Renal cortical epithelial cell (primary cell): ENCODE data around the gene TUSC2. TPM values are rescaled to one million over a fixed set of nuclear protein-coding genes. Genes with fewer than 3 reads are reported as not detected.

ENCODE experiments used
- DNase-seq: peaks from one replicate; pipeline ENCODE4 v3.0.0-alpha.2; 2011; ENCODE audit warnings: low read depth
- total RNA-seq: library from RNA; depleted of rRNA; stranded (reverse); fragments of >200 nt; gene quantifications from 2 replicates; pipeline ENCODE4 v1.2.3, GENCODE V29; 2014

TUSC2 gene
- total RNA-seq, 1 donor from 2014 or later, result 16.0 TPM

DNA sequence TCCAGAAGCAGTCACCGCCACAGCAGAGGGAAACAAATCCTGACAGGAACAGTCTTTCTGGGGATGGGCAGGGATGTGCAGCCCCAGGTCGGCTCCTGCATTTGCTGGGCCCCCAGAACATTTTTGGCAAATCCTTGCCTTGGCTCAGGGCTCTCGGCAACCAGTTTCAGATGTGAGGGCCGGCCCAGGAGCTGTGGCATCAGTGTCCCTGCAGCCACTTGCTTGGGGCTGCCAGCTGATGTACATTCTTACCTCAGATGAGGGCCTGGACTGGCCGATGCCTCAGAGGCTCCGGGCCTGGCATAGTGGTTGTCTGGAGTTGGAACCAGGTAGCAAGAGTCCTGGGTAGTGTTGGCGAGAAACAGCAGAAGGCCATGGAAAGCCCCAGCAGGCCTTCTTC lies 26.8 kb upstream of the TUSC2 start:
- no peak for DNase-seq

DNA sequence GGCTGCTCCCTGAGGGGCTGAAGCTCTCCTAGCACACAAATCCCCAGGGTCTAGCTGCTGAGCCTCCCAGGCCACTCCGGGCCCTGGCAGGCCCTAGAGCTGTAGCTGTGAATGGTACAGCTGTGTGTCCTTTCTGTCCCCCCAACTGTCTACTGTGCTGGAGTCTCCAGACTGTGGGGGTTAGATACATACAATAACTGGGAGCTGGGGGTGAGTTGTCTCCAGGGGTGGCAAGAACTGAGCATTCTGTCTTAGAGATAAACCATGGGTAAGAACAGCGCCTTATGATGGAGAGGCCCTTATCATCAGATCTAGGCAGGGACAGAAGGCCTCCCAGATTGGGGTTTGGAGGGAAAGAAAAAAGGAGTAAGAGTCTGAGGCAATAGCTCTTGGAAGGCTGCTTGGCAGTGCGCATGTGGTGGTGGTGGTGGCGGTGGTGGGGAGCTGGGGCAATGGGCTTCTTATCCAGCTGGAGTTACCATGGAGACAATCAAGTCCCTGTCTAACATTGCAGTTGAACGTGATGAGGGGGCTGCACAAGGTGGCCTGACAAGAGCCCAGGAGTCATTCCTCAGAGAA lies 26.3 kb upstream of the TUSC2 start:
- DNase-seq, result no peak

DNA sequence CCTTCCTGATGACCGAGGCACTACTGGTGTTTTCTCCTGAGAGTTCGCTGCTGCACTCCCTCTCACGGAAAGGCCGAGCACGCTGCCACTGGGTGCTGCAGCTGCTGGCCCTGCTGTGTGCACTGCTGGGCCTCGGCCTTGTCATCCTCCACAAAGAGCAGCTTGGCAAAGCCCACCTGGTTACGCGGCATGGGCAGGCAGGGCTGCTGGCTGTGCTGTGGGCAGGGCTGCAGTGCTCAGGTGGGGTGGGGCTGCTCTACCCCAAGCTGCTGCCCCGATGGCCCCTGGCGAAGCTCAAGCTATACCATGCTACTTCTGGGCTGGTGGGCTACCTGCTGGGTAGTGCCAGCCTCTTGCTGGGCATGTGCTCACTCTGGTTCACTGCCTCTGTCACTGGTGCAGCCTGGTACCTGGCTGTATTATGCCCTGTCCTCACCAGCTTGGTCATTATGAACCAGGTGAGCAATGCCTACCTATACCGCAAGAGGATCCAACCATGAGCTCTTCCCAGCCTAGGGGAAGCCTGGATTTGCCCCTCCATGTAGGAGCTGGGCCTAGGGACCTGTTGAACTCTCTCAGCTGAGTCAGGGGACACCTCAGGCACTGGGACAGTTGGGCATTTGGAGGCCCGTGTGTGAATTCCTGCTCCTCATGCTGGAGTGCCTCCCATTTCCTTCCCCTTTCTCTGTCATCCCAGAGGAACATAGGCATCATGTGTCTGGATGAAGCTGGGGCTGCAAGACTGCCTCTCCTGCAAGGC lies 25.4 kb upstream of the TUSC2 start:
- DNase-seq, result no peak

DNA sequence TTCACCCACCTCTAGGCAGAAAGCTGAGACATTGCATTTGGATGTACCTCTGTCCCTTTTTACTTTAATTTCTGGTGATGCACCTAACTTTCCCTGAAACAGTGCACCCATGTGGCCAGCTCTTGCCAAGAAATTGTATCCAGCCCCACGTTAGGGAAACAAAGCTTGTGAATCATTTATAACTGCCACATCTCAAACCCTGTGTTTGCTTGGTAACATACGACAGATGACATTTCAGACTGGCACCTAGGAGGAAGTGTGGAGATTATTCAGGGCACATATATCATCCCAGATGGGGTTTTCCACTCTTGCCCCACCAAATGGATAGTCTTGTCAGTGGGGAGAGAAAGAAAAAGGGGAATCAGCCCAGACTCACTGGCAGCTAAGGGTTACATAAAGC lies 24.8 kb upstream of the TUSC2 start:
- DNase-seq, result peak; percentile 58

DNA sequence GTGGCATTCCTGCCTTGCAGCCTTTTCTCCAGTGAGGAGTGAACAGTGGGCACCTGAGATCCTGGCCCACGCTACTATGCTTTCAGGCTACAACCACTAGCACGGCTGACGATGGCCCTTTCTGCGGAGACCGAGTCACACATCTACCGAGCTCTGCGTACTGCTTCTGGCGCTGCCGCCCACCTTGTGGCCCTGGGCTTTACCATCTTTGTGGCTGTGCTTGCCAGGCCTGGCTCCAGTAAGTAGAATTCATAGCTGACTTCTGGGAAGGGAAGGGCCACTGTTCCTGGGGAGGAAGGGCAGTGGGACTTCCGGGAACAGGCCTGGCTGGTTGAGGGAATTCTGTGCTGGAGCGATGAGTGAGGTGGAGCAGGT lies 23.3 kb upstream of the TUSC2 start:
- no peak for DNase-seq

DNA sequence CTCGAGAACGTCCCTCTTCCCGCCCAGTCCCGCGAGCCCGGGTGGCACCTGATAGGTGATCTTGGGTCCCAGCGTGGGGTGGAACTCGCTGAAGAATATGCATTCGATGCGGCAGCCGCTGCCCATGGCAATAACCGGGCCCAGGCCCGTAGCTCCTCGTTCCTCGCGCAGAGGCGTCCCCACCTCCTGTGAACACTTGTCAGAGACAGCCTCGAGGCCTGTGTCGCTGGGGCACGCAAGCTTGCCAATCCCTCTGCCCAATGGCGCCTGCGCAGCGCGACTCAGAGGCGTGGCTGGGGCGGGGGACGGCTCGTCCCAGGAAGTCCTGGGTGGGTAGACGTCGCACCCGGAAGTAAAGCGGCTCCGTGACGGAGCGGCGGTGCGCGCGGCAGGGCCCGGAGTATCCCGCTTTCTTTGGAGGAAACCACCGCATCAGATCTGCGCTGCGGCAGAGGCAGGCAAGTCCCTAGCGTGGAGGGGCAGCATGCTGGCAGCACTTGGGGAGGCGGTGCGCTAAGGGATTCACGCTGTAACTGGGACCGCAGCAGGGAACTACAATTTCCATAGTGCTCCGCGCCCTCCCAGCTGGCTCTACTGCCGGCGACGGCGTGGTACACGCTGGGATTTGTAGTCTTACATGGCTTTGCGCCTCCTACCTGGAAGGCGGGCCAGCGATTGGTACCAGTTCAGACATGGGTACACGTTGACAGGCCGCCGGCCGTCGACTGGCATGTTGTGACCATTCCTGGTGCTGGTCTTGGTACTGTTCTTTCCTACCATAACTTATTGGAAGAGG lies 22.7 kb upstream of the TUSC2 start, which contains the start of the genes CYB561D2 and NPRL2:
Gene CYB561D2 (plus strand): TSS at position 336 of the 796 bp plus-strand sequence. CDS start 572 bp downstream, outside the sequence.
Gene NPRL2 (minus strand): TSS at position 249 of the 796 bp plus-strand sequence. CDS start 123 bp downstream, at position 126.
- DNase-seq, result peak; percentile 87

DNA sequence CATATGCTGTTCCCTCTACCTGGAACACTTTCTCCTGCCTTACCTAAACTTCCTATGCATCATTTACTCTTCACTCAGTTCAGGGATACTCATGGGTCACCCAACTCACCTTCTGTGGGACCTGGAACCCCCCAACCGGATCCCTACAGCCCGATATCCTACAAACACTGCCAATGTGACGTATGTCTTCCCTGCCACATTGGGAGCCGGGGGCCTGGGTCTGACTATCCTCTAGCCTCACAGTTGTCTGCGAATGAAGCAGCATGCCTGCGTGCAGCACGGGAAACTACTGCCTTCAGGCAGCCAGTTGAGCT lies 22.1 kb upstream of the TUSC2 start:
- no peak for DNase-seq

DNA sequence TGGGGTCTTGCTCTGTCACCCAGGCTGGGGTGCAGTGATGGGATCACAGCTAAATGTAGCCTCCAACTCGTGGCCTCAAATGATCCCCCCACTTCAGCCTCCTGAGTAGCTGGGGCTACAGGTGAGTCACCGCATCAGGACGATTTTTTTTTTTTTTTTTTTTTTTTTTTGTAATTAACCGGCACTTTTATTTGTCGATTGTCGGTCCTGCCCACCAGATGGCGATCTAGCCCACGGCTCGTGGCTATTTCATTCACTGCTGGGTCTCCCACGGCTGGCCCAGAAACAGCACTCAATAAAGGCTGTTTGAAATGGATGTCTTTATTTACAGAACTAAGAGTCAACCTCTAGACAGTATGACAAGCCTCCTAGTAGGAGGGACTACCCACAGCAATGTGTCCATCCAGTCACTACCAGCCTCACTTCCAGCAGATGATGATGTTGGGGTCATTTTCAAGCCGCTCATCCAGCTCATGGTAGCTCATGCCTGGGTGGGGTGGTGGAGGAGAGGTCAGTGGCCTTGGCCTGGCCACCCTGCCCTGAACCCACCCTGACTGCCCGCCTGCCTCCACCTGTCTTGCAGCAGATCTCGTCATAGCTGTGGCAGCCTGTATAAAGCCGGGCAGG lies 19.3 kb upstream of the TUSC2 start:
- DNase-seq, result peak; percentile 62

DNA sequence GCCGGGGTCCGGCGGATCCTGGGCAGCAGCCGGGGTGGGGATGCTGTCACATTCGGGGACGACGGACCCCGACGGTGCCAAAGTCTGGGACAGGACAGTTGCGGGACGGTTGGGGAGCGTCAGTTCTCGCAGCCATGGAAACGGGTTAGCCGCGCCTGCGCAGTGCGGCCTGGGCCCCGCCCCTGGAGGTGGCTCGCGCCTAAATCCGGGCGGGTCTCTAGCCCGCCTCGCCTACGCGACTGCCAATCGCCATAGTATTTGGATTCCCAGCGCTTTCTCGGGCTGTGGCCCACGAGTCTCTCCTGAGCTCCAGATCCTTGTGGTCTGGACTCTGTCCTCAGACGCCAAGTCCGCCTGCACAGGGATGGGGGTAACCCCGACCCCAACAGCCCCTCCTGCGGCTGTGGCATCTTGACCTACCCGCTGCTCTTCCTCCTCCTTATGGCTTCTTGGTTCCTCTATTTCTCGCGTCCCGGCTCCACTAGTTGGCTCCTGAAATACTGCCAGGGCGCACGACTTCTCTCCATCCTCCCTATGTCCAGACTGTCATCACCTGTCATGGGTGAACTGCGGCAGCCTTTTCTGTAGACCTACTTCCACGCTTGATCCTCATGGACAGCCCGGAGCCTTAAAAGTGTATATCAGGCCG lies 17.7 kb upstream of the TUSC2 start, which contains the start of gene ZMYND10:
Gene ZMYND10 (minus strand): TSS at position 147 of the 649 bp plus-strand sequence. CDS start 153 bp downstream, outside the sequence.
- DNase-seq, result no peak

DNA sequence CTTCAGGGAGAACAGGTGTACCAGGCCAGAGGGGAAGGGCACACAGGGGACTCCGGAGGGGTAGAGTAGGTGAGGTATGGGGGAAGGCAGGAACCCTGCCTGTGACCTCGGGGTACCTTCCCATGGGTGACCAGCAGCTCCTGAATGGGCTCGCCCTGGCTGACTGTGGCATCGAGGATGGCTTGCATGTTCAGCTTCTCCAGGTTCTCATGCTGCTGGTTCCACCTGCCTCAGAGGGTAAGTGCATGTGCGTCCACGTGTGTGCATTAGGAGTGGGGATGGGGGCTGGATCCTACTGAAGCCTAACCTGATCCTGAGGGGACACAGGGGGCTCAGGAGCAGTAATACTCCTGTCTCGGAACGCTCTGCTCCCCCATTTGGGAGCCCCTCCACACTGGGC lies 17.0 kb upstream of the TUSC2 start:
- no peak for DNase-seq

DNA sequence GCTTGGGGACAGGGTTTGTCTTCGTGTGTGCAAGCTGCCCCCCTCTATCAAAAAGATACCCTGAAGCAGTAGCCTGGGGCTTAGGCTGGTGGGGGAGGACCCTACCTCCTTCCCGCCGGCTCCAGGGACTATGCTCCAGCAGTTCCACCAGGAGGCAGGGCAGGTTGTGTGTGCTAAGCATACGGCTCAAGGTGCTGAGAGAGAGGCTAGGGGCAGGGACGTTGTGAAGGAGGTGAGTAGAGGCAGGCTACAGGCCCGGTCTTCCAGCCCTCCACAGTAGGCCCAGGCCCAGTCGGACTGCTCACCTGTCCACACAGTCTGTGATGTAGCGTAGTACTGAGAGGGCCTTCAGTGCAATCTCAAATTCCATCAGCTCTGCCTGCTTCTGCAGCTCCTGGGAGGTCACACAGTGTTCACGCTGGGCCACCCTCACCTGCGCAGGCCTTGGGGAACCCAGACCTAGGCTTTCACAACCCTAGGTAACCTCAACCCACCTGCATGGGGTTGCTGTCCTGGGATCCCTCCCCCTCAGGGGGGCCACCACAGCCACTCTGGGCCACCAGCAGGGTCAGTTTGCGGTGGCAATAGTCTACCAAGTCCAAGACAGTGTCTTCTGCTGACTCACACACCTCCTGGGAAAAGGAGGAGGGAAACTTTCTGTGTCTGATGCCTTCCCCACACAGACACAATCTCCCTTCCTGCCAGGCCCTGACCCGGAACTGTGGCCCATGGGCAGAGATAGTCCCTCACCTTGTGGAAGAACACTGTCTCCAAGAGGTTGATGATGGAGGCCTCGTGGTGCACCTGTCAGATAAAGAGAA lies 15.0 kb upstream of the TUSC2 start:
- no peak for DNase-seq

DNA sequence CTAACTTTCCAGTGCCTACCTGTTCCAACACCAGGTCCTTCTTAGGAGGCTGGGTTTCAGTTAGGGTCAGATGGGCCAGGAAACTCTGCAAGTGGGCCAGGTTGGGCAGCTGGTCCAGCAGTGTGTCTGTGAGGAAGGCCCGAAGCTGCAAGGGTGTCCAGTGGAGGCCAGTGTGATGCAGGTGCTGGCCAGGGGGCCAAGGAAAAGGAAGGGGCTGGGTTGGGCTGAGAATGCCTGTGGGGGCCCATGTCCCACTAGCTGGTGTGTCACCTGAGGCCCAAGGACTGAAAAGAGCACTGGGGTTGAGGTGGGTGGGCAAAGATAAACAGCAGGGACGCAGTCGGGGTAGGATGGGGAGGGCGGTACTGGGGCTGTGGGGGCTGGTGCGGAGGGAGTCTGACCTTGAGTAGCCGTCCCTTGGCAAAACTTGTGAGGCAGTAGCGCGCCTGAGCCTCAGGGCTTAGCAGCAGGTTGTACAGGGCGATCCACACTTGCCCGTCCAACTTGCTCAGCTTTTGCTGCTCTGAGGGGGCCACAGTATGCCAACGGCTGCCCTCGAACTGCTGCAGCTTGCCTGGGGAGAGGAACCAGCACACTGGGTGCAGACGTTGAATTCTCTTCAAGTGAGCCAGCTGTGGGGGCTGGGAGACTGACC lies 14.1 kb upstream of the TUSC2 start:
- no peak for DNase-seq

DNA sequence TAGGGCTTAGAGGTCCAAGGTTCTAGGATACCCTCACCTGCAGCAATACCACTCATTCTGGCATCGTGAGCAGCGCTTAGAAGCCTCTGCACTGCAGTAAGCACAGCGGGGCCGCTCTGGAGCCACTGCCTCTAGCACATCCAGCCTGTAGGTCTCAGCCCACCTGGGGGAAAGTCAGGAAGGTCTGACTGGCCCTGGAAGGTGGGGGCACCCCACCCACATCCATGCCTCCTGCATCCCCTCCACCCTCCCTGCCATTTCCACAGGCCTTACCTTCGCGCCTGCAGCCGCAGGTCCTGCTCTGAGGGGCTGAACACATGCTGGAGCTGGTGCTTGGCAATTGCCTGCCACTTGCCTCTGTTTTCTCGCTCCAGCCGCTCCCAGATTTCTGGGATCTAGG lies 13.5 kb upstream of the TUSC2 start:
- DNase-seq, result no peak

DNA sequence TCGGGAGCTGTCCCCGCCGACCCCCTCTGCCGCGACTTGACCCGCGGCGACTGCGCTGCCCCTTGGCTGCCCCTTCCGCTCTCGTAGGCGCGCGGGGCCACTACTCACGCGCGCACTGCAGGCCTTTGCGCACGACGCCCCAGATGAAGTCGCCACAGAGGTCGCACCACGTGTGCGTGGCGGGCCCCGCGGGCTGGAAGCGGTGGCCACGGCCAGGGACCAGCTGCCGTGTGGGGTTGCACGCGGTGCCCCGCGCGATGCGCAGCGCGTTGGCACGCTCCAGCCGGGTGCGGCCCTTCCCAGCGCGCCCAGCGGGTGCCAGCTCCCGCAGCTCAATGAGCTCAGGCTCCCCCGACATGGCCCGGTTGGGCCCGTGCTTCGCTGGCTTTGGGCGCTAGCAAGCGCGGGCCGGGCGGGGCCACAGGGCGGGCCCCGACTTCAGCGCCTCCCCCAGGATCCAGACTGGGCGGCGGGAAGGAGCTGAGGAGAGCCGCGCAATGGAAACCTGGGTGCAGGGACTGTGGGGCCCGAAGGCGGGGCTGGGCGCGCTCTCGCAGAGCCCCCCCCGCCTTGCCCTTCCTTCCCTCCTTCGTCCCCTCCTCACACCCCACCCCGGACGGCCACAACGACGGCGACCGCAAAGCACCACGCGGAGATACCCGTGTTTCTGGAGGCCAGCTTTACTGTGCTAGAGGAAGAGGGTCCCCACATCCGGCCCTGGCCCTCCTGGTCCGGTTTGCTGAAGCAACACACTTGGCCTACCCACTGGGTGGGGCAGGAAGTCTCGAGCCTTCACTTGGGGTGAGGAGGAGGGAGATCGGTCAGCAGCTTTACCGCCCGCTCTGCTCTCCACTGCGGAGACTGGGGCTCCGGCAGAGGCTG lies 12.7 kb upstream of the TUSC2 start, which contains the start of gene RASSF1:
Gene RASSF1 (minus strand): TSS at position 389 of the 882 bp plus-strand sequence. CDS start 31 bp downstream, at position 358.
- DNase-seq, result no peak

DNA sequence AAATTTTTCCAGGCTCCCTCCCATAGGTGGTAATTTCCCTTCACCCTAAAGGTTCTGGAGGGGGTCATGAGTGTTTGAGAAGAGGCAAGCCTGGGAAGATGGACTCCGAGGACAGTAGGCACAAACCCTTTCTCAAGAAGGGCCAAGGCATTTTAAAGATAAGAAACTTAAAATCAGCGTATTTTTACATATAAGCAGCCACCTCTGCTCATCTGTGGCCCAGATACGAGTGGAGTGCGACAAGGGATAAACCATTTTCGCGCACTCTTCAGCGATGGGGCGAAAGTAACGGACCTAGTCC lies 12.1 kb upstream of the TUSC2 start:
- DNase-seq, result no peak

DNA sequence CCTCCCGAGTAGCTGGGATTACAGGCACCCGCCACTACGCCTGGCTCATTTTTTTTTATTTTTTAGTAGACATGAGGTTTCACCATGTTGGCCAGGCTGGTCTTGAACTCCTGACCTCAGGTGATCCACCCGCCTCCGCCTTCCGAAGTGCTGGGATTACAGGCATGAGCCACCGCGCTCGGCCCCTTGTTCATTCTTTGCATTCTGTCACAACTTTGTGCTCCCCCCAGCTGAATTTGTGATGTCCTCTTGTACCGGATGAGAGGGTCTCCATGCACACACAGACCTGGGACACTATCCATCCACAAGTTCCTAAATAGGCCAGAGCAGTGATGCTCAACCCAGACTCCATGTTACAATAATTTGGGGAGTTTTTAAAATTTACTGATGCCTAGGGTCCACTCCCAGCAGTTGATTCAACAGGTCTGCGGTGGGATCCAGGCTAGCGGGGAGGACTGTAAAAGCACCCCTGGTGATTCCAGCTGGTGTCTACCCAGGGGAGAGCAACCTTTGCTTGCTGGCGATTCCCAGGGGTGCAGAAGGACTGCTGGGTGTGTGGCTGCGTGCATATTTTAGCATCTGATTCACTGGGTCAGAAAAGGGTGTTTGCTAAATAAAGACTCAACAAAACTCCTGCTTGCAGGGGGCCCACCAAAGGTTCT lies 11.6 kb upstream of the TUSC2 start:
- DNase-seq, result no peak

DNA sequence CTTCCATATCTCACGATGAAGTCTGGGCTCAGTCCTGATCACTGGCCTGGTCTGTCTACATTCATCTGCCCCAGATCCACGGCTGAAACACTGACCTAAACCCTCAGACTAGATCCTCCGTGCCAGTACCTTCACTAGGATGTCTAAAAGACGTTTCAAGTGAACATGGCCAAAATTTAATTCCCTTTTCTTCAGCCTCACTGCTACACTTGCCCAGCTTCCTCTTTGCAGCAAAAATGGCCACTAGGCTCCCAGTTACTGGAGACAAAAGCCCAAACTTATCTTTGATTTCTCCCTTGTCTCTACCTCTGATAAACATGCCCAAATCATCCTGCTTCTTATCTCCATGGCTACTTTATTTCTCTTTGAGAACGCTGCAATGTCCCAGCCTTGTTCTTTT lies 10.9 kb upstream of the TUSC2 start:
- no peak for DNase-seq

DNA sequence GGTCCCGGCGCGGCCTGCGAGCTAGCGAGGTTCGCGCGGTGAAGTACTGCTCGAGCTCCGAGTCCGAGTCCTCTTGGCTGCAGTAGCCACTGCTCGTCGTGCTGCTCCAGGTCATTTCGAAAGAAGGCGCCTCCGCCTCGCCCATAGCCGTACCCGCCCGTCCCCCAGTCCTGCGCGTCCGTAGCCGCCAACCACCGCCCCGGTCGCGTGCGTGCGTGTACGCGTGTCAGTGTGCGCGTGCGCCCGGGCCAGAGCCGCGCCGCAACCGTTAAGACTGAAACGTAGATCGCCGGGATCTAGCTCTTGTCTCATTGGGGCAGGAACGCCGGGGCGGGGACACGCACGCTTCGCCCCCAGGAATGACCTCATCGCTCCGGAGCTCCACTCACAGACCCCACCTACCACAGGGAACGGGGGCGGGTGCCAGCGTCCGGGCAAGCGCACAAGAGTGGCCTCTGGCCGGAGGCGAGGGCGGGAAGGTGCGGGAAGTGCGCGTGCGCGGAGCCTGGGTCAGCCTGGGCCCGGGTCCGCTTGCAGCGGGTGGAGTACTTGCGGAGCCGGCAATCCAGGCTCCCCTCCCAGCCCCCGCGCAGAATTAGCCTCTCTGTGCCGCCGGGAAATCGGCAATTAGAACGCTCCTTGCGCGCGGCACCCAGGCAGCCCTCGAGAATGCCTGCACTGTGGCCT lies 9.3 kb upstream of the TUSC2 start:
- peak; percentile 96 for DNase-seq
